NCI-H526 (cell line): ENCODE data around the gene FAM120A.

Source experiments
- DNase-seq, 2 experiments: peaks; one replicate each; lab custom pipeline; 2025; lab: John Stamatoyannopoulos, UW

FAM120A gene

GRCh38 chr9:93446073-93446472 is 5.4 kb upstream of the FAM120A start:
- no peak for DNase-seq

GRCh38 chr9:93447655-93448054 is 3.8 kb upstream of the FAM120A start:
- no peak for DNase-seq

- DNase-seq, result peak in 1 of 2 experiments; percentile 43
Observed at GRCh38 chr9:93451849-93452709, 594 bp downstream of the FAM120A start.

GRCh38 chr9:93452710-93453046 is 1.2 kb downstream of the FAM120A start:
- peak in 1 of 2 experiments; percentile 32 for DNase-seq

- peak; percentile 89 to 94 for DNase-seq
Observed at GRCh38 chr9:93453047-93453914, 1.8 kb downstream of the FAM120A start, which contains the start of gene FAM120AOS. Gene FAM120AOS (minus strand): TSS chr9:93453581. CDS start chr9:93452709, 872 bp downstream.

GRCh38 chr9:93456022-93456421 is 4.5 kb downstream of the FAM120A start:
- no peak for DNase-seq

- DNase-seq, result no peak
Observed at GRCh38 chr9:93456504-93456903, 5.0 kb downstream of the FAM120A start.

- no peak for DNase-seq
Observed at GRCh38 chr9:93457006-93457405, 5.5 kb downstream of the FAM120A start.

GRCh38 chr9:93458712-93459111 is 7.2 kb downstream of the FAM120A start:
- DNase-seq, result no peak

- no peak for DNase-seq
Observed at GRCh38 chr9:93459432-93459847, 8.0 kb downstream of the FAM120A start.

- DNase-seq, result no peak
Observed at GRCh38 chr9:93460689-93461413, 9.4 kb downstream of the FAM120A start.

GRCh38 chr9:93461414-93461743 is 9.9 kb downstream of the FAM120A start:
- no peak for DNase-seq

- DNase-seq, result no peak
Observed at GRCh38 chr9:93461821-93462220, 10.3 kb downstream of the FAM120A start.

GRCh38 chr9:93463638-93464248 is 12.3 kb downstream of the FAM120A start:
- DNase-seq, result no peak

GRCh38 chr9:93464395-93464794 is 12.9 kb downstream of the FAM120A start:
- DNase-seq, result no peak

- DNase-seq, result no peak
Observed at GRCh38 chr9:93464876-93465275, 13.4 kb downstream of the FAM120A start.

- no peak for DNase-seq
Observed at GRCh38 chr9:93465855-93466254, 14.4 kb downstream of the FAM120A start.

- DNase-seq, result peak; percentile 3 to 72
Observed at GRCh38 chr9:93466416-93467061, 15.1 kb downstream of the FAM120A start.

- DNase-seq, result peak; percentile 66 to 72
Observed at GRCh38 chr9:93467062-93467416, 15.6 kb downstream of the FAM120A start.

- peak; percentile 30 to 35 for DNase-seq
Observed at GRCh38 chr9:93467462-93467861, 16.0 kb downstream of the FAM120A start.

GRCh38 chr9:93468763-93469456 is 17.4 kb downstream of the FAM120A start:
- no peak for DNase-seq
